ENCODE measurements around the gene SETDB1. TPM values are rescaled to one million over a fixed set of nuclear protein-coding genes. Genes with fewer than 3 reads are reported as not detected.

SETDB1 gene
- total and polyA plus RNA-seq, 2 of the 8 experiments (the other 6 are each of a cell fraction or from before 2014, with no cell fraction given) = 27.5 to 48.8 TPM

GRCh38 chr1:151005729-151006319 lies 79.7 kb downstream of the SETDB1 start:
- no peak overlapping the region for H3K18ac ChIP-seq (ENCODE audit: extremely low read depth, low read length)
- no peak overlapping the region for H2BK20ac ChIP-seq (ENCODE audit: low read length)
- H3K56ac ChIP-seq (replicated peaks; ENCODE audit: insufficient read length, low read depth, low read length) = no peak overlapping the region
- H3K27ac ChIP-seq (ENCODE audit: low read depth, low read length) = no peak overlapping the region
- 71% methylated on average over 4 of the region's 4 CpGs; no CpG with 5 or more reads in 1 of the 2 experiments for WGBS, 2 experiments (ENCODE audit: extremely low coverage in 1 of 2, insufficient coverage in 1 of 2, insufficient read length in 1 of 2, insufficient replicate concordance in 2 of 2, low coverage in 1 of 2, low lambda C conversion rate in 2 of 2, missing lambda C conversion rate in 1 of 2)
- TF ChIP-seq MAX (IDR thresholded peaks at IDR 0.05) (no peak), CEBPB (IDR thresholded peaks at IDR 0.05; ENCODE audit: low read depth, low read length) (no peak), NANOG (IDR thresholded peaks at IDR 0.05; ENCODE audit: insufficient read depth, low read depth, low read length, poor library complexity, severe bottlenecking) (no peak), FOSL1 (IDR thresholded peaks at IDR 0.05; ENCODE audit: insufficient read depth, low read depth, low read length) (no peak), RBBP5 (IDR thresholded peaks at IDR 0.05; ENCODE audit: borderline replicate concordance, low read depth, low read length) (no peak), POLR2A (IDR thresholded peaks at IDR 0.05; ENCODE audit: control extremely low read depth in 1 of 2, low read depth in 2 of 2, low read length in 2 of 2) (no peak), NRF1 (IDR thresholded peaks at IDR 0.05; ENCODE audit: low read depth, low read length) (no peak), ZNF274 (IDR thresholded peaks at IDR 0.05; ENCODE audit: borderline replicate concordance, extremely low read depth, low read length) (no peak), BRCA1 (IDR thresholded peaks at IDR 0.05; ENCODE audit: low read depth, low read length) (no peak), CTBP2 (IDR thresholded peaks at IDR 0.05; ENCODE audit: borderline replicate concordance, insufficient read depth, insufficient read length, low read length) (no peak), CBX5 (IDR thresholded peaks at IDR 0.05; ENCODE audit: low read depth, low read length) (no peak)
- TF ChIP-seq, protein P1, sequence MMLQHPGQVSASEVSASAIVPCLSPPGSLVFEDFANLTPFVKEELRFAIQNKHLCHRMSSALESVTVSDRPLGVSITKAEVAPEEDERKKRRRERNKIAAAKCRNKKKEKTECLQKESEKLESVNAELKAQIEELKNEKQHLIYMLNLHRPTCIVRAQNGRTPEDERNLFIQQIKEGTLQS (IDR thresholded peaks at IDR 0.05; ENCODE audit: insufficient read depth, low read depth, low read length) = no peak
- H3K4ac ChIP-seq (replicated peaks; ENCODE audit: insufficient read length, low read depth, low read length) = no peak overlapping the region
- ChIA-PET POLR2A (ENCODE audit: partially characterized antibody) (interaction anchor here (0.6 to 3.1 kb wide), 20 partner anchors 8 to 435 kb away, joined by 3 to 28 read pairs (median 5); partner anchors contain the start of genes ANXA9, C1orf56, CDC42SE1 and CERS2), CTCF (ENCODE audit: partially characterized antibody) (interaction anchor here (0.6 to 7.8 kb wide), 26 partner anchors 10 to 665 kb away, joined by 3 to 142 read pairs (median 4); partner anchors contain the start of genes ANXA9, CDC42SE1, TNFAIP8L2 and VPS72)
- H2BK120ac ChIP-seq (replicated peaks; ENCODE audit: low read depth, low read length) = no peak overlapping the region
- FAIRE-seq = no peak
- no peak overlapping the region for H2BK12ac ChIP-seq (ENCODE audit: low read depth, low read length)
- H3K79me2 ChIP-seq (ENCODE audit: control insufficient read depth in 1 of 2, insufficient read depth in 2 of 2, low read length in 2 of 2) = peaks cover 0 to 5% of the 10 kb centered on the region in 2 experiments; a peak in 2 of 4 replicates
- no peak overlapping the region for H2AFZ ChIP-seq (ENCODE audit: low read length)
- H3K4me1 ChIP-seq (replicated peaks in 1 of 4; ENCODE audit: control insufficient read depth in 3 of 4, insufficient read depth in 4 of 4, low read length in 3 of 4) = peaks cover 9 to 12% (median 9%) of the 10 kb centered on the region in 4 experiments; a peak in 6 of 7 replicates
- no peaks in the 10 kb centered on the region for H4K20me1 ChIP-seq (replicated peaks in 1 of 2; ENCODE audit: control insufficient read depth in 1 of 2, insufficient read depth in 2 of 2, low read length in 2 of 2)
- no peak overlapping the region for H4K5ac ChIP-seq (ENCODE audit: insufficient read length, low read depth, low read length)
- no peak overlapping the region for H4K91ac ChIP-seq (replicated peaks; ENCODE audit: insufficient read length, low read length)
- peaks cover 5% of the 10 kb centered on the region for H3K23me2 ChIP-seq (ENCODE audit: low read depth, low read length)
- H2BK5ac ChIP-seq (ENCODE audit: low read depth, low read length) = no peak overlapping the region
- peak overlapping the region; percentile 71 to 74 for H3K4me2 ChIP-seq (ENCODE audit: insufficient read depth in 1 of 2, low read depth in 2 of 2, low read length in 2 of 2)
- no peak overlapping the region for H3K14ac ChIP-seq (ENCODE audit: insufficient read length)
- H3K23ac ChIP-seq (ENCODE audit: insufficient read length) = no peak overlapping the region
- no peak overlapping the region for H2BK15ac ChIP-seq (ENCODE audit: low read length)
- no peaks in the 10 kb centered on the region for H3K27me3 ChIP-seq (replicated peaks in 1 of 4; ENCODE audit: control insufficient read depth in 3 of 4, extremely low read depth in 1 of 4, insufficient read depth in 3 of 4, low read length in 3 of 4)
- no peaks in the 10 kb centered on the region for H3K9me3 ChIP-seq (ENCODE audit: insufficient read depth in 2 of 2, low read depth in 1 of 2, low read length in 1 of 2)
- no peak overlapping the region; a peak in 2 of 7 replicates for H3K9ac ChIP-seq (replicated peaks in 1 of 4; ENCODE audit: extremely low read depth in 1 of 4, low read depth in 3 of 4, low read length in 3 of 4)
- no peak for DNase-seq (ENCODE audit: low read depth in 1 of 2, low spot score in 2 of 2)
- H3K4me3 ChIP-seq (ENCODE audit: extremely low read depth in 1 of 4, insufficient read depth in 2 of 4, low read depth in 3 of 4, low read length in 4 of 4) = peak overlapping the region; percentile 6 to 57 (median 41); a peak in 6 of 8 replicates
- H2AK5ac ChIP-seq (ENCODE audit: low read depth, low read length) = no peak overlapping the region
- no peaks in the 10 kb centered on the region for H3K36me3 ChIP-seq (ENCODE audit: control insufficient read depth in 2 of 4, insufficient read depth in 4 of 4, low read length in 3 of 4)
- no peaks in the 10 kb centered on the region for H3K79me1 ChIP-seq (ENCODE audit: low read depth, low read length)
- no peak overlapping the region for H4K8ac ChIP-seq (ENCODE audit: extremely low read depth, insufficient read depth, low read length)

Data from H1 (cell line).